Measurements from ENCODE around the gene ATP5MC3. TPM values are rescaled to one million over a fixed set of nuclear protein-coding genes. Genes with fewer than 3 reads are reported as not detected.
"Not testable (repeated sequence)": the region's sequence is repeated elsewhere in the genome, so short reads cannot be mapped to it uniquely, and the experiment has no call there.

Gene ATP5MC3
- 100 to 1,000 TPM; 123 to 141 (median 133) TPM for total RNA-seq

- no peaks in the 10 kb centered on the region for H3K27me3 ChIP-seq
- peak; percentile 97 to 98 for TF ChIP-seq POLR2AphosphoS5 (IDR thresholded peaks at IDR 0.05)
- no peak for TF ChIP-seq CTCF (IDR thresholded peaks at IDR 0.05)
- peak; percentile 25 for TF ChIP-seq POLR2A (IDR thresholded peaks at IDR 0.05; ENCODE audit: low read depth)
- no peak for TF ChIP-seq EP300 (IDR thresholded peaks at IDR 0.05)
- peak within 1 kb of the TSS; percentile 87 to 93 (median 90) for H3K27ac ChIP-seq (replicated peaks in 1 of 4)
- DNase-seq (ENCODE audit: extremely low spot score) = peak; percentile 96
- peaks cover 24 to 38% (median 29%) of the 10 kb centered on the region in 4 donors for H3K4me1 ChIP-seq
- peak within 1 kb of the TSS; percentile 72 to 87 (median 84) for H3K4me3 ChIP-seq
- 2% methylated on average over 50 of the region's 53 CpGs for WGBS
- intact Hi-C loops (cut with DNase I) = no loop called here
- H3K9me3 ChIP-seq = no peaks in the 10 kb centered on the region
- peaks cover 19 to 39% (median 34%) of the 10 kb centered on the region in 4 donors for H3K36me3 ChIP-seq
These were observed at the start of gene ATP5MC3 for GRCh38 chr2:175181104-175181876. TSS of gene ATP5MC3 (minus strand) at chr2:175181710. CDS start at chr2:175181393, 317 bp downstream.

- DNase-seq (ENCODE audit: extremely low spot score); H3K36me3 ChIP-seq; H3K27ac ChIP-seq (replicated peaks in 1 of 4); intact Hi-C loops (cut with DNase I); H3K27me3 ChIP-seq; H3K9me3 ChIP-seq; H3K4me3 ChIP-seq; H3K4me1 ChIP-seq: not testable (repeated sequence)
- 63% methylated on average over 3 of the region's 4 CpGs for WGBS
These were observed 47.1 kb upstream of the ATP5MC3 start for GRCh38 chr2:175228601-175229000.

- DNase-seq (ENCODE audit: extremely low spot score) = no peak
- H3K4me3 ChIP-seq = no peak overlapping the region
These were observed 46.7 kb upstream of the ATP5MC3 start for GRCh38 chr2:175228179-175228578.

GRCh38 chr2:175227393-175227792, 45.9 kb upstream of the ATP5MC3 start:
- no peaks in the 10 kb centered on the region for H3K36me3 ChIP-seq
- WGBS = 91% methylated on average over 1 of the region's 1 CpG

More at GRCh38 chr2:175228179-175228578, 46.7 kb upstream of the ATP5MC3 start:
- H3K36me3 ChIP-seq = no peaks in the 10 kb centered on the region
- intact Hi-C loops (cut with DNase I) = no loop called here
- H3K9me3 ChIP-seq = no peaks in the 10 kb centered on the region
- H3K4me1 ChIP-seq = no peaks in the 10 kb centered on the region
- H3K27ac ChIP-seq (replicated peaks in 1 of 4) = no peak overlapping the region
- TF ChIP-seq CTCF (IDR thresholded peaks at IDR 0.05) = no peak
- TF ChIP-seq POLR2A (IDR thresholded peaks at IDR 0.05; ENCODE audit: low read depth) = no peak
- no peak for TF ChIP-seq EP300 (IDR thresholded peaks at IDR 0.05)
- TF ChIP-seq POLR2AphosphoS5 (IDR thresholded peaks at IDR 0.05) = no peak
- no peaks in the 10 kb centered on the region for H3K27me3 ChIP-seq

More at GRCh38 chr2:175227393-175227792, 45.9 kb upstream of the ATP5MC3 start:
- Histone ChIP-seq H3K4me1 (no peaks in the 10 kb centered on the region), H3K27me3 (no peaks in the 10 kb centered on the region), H3K27ac (replicated peaks in 1 of 4) (no peak overlapping the region), H3K4me3 (no peak overlapping the region), H3K9me3 (no peaks in the 10 kb centered on the region)
- intact Hi-C loops (cut with DNase I) = no loop called here
- TF ChIP-seq POLR2A (IDR thresholded peaks at IDR 0.05; ENCODE audit: low read depth) (no peak), EP300 (IDR thresholded peaks at IDR 0.05) (no peak), CTCF (IDR thresholded peaks at IDR 0.05) (no peak), POLR2AphosphoS5 (IDR thresholded peaks at IDR 0.05) (no peak)
- DNase-seq (ENCODE audit: extremely low spot score) = no peak
